Pancreas (tissue), 10 donors: Measurements from ENCODE around the gene ABCC11. TPM values are rescaled to one million over a fixed set of nuclear protein-coding genes. Genes with fewer than 3 reads are reported as not detected.

Experiments
- ATAC-seq, 4 donors: fragments of 200-7000 bp; cut with Tn5 transposase; one replicate each; pipeline versions ENCODE4 v1.8.0 to v1.9.1; 2020; ENCODE audit warnings: mild to moderate bottlenecking in 4 of 4, moderate library complexity in 4 of 4
- DNase-seq, 6 donors: peaks; one replicate each; pipeline ENCODE4 v3.0.0-alpha.2; 2020
- FAIRE-seq: peaks from 2 replicates; lab custom pipeline; 2012; peaks lifted over from hg19 to GRCh38; lab: Jason Lieb, UNC
- H3K27ac ChIP-seq, 4 donors: fragments of 200-600 bp; sonication (generic); 1 replicate in 3 of 4; 2 replicates in 1 of 4; pipeline versions ENCODE4 v1.5.0 to v1.8.0; 2020
- H3K27me3 ChIP-seq, 4 donors: fragments of 200-600 bp; one replicate each; pipeline ENCODE4 v1.8.0; 2021
- H3K36me3 ChIP-seq, 3 donors: fragments of 200-600 bp; sonication (generic) in 1 of 3; one replicate each; pipeline versions ENCODE4 v1.5.0 to v1.8.0; 2020 to 2021
- H3K4me1 ChIP-seq, 3 donors: fragments of 200-600 bp; one replicate each; pipeline ENCODE4 v1.8.0; 2021
- H3K4me3 ChIP-seq, 4 donors: fragments of 200-600 bp; sonication (generic) in 2 of 4; one replicate each; pipeline versions ENCODE4 v1.5.0 to v1.8.0; 2020 to 2021
- H3K9me3 ChIP-seq, 4 donors: fragments of 200-600 bp; one replicate each; pipeline ENCODE4 v1.8.0; 2021
- CTCF ChIP-seq, 4 donors: fragments of 200-600 bp; sonication (generic) in 3 of 4; IDR thresholded peaks; one replicate each; pipeline versions ENCODE4 v1.5.0 to v1.8.0; 2021; ENCODE audit warnings: antibody characterized with exemption in 4 of 4
- WGBS, 2 donors: extraction: QIAGEN DNeasy Blood & Tissue Kit; methylation state at CpG; one replicate each; pipeline ENCODE4 v1.1.7; 2013; 5-methylcytosine and 5-hydroxymethylcytosine counted together
- intact Hi-C, 3 donors: fragments of 100-400 bp; cut with DNase I; formaldehyde crosslinking; loops; one replicate each; pipeline versions ENCODE4 v1.11.1 to v1.14.2; 2022
- polyA plus RNA-seq, 2 donors: library from polyadenylated mRNA; stranded (reverse); fragments of 200-250 nt; gene quantifications; one replicate each; pipeline ENCODE4 v1.2.3, GENCODE V29; 2013
- total RNA-seq, 6 donors: library from RNA; stranded (reverse); fragmentation: NEBNext Ultra II Directional in 4 of 6; extraction: Animal tissue kit (Norgen Biotek cat#: 25700) in 4 of 6; gene quantifications; one replicate each; pipeline versions ENCODE4 v1.2.1 to v1.2.4, GENCODE V29; 2021 to 2023
- donor health status: healthy with polysubstance abuse.
- donor health status: DM: no; HTN: no; CAD: no; lungs with moderate emphysema.
- donor health status: DM: no; HTN: no; CAD: no.
- donor health status: control.
- donor health status: control.
- donor health status: Bipolar disorder and iron deficiency.
- donor health status: DM: yes; HTN: yes; CAD: no.
- donor health status: DM: no; HTN: no; CAD: no.
- donor health status: DM: no; HTN: no; CAD: no.
- donor health status: DM: yes; HTN: yes; CAD: no.

Gene ABCC11
- total and polyA plus RNA-seq, 8 donors = 0.11 to 0.41 (median 0.26) TPM; not detected in 1

- DNase-seq (no peak), ATAC-seq (no peak), FAIRE-seq (no peak)
- Histone ChIP-seq H3K4me3 (no peak overlapping the region), H3K27me3 (no peaks in the 10 kb centered on the region), H3K27ac (no peak overlapping the region), H3K4me1 (peaks cover 9 to 18% (median 16%) of the 10 kb centered on the region in 3 donors), H3K9me3 (no peaks in the 10 kb centered on the region), H3K36me3 (no peaks in the 10 kb centered on the region)
- 28% methylated on average over 3 of the region's 3 CpGs for WGBS, 2 donors
- no peak for TF ChIP-seq CTCF (IDR thresholded peaks at IDR 0.05)
- intact Hi-C loops = no loop called here
Measured at GRCh38 chr16:48132696-48133095, 114.6 kb downstream of the ABCC11 start.

GRCh38 chr16:48131201-48131935 is 116.0 kb downstream of the ABCC11 start:
- Histone ChIP-seq H3K4me1 (peaks cover 13 to 27% (median 22%) of the 10 kb centered on the region in 3 donors), H3K27me3 (no peaks in the 10 kb centered on the region), H3K4me3 (no peak overlapping the region), H3K36me3 (no peaks in the 10 kb centered on the region), H3K9me3 (no peaks in the 10 kb centered on the region), H3K27ac (no peak overlapping the region)
- intact Hi-C loops = no loop called here
- ATAC-seq (no peak), DNase-seq (no peak), FAIRE-seq (no peak)
- WGBS, 2 donors = 93 to 97% methylated on average over 6 of the region's 6 CpGs
- no peak for TF ChIP-seq CTCF (IDR thresholded peaks at IDR 0.05)

- intact Hi-C loops = no loop called here
- no peaks in the 10 kb centered on the region for H3K27me3 ChIP-seq
- TF ChIP-seq CTCF (IDR thresholded peaks at IDR 0.05) = no peak
- H3K27ac ChIP-seq = no peak overlapping the region
- no peaks in the 10 kb centered on the region for H3K36me3 ChIP-seq
- H3K4me1 ChIP-seq = peaks cover 13 to 27% (median 22%) of the 10 kb centered on the region in 3 donors
- no peak for ATAC-seq
- H3K4me3 ChIP-seq = no peak overlapping the region
- no peak for FAIRE-seq
- DNase-seq = no peak
- no peaks in the 10 kb centered on the region for H3K9me3 ChIP-seq
- 29 to 31% methylated on average over 3 of the region's 3 CpGs for WGBS, 2 donors
Measured at GRCh38 chr16:48129926-48130325, 117.4 kb downstream of the ABCC11 start.

GRCh38 chr16:48128769-48129168 is 118.6 kb downstream of the ABCC11 start:
- Histone ChIP-seq H3K4me1 (peaks cover 13 to 23% (median 22%) of the 10 kb centered on the region in 3 donors), H3K27me3 (no peaks in the 10 kb centered on the region), H3K4me3 (no peak overlapping the region), H3K27ac (no peak overlapping the region), H3K9me3 (no peaks in the 10 kb centered on the region), H3K36me3 (no peaks in the 10 kb centered on the region)
- FAIRE-seq (no peak), DNase-seq (no peak), ATAC-seq (peak in 1 of 4 donors; percentile 5)
- TF ChIP-seq CTCF (IDR thresholded peaks at IDR 0.05) = no peak
- WGBS, 2 donors = 30 to 42% methylated on average over 2 of the region's 2 CpGs
- intact Hi-C loops = no loop called here
